SK-N-SH (cell line): ENCODE results near the gene HHAT. TPM values are rescaled to one million over a fixed set of nuclear protein-coding genes. Genes with fewer than 3 reads are reported as not detected.
A peak's percentile ranks its signal among the peaks of the same experiment; 100 is the strongest.

Experiments used
- CTCF ChIA-PET: fragments of 300-600, 350-600 bp; formaldehyde crosslinking; extraction: SDS; loops from one replicate; lab custom pipeline; 2021; lab: Yijun Ruan, JAX
- POLR2A ChIA-PET: fragments of 350-600 bp; sonication (Branson Sonifier 250); formaldehyde crosslinking; extraction: SDS; loops from one replicate; lab custom pipeline; 2020; ENCODE audit warnings: antibody characterized with exemption, inconsistent platforms; lab: Yijun Ruan, JAX
- DNase-seq: peaks from one replicate; pipeline ENCODE4 v3.0.0; 2012
- H2AFZ ChIP-seq: fragments of 200-600 bp; sonication (generic); 2 replicates; pipeline ENCODE4 v1.8.1; 2016; ENCODE audit warnings: antibody characterized with exemption, mild to moderate bottlenecking, low read depth
- H3F3A ChIP-seq: fragments of 200-600 bp; sonication (generic); replicated peaks from 2 replicates; pipeline ENCODE3; 2016; ENCODE audit warnings: antibody characterized with exemption, mild to moderate bottlenecking; ENCODE audit not compliant: insufficient read depth
- H3K27ac ChIP-seq, 2 experiments: fragments of 200-500 bp in 1 of 2; fragments of 200-600 bp in 1 of 2; sonication (Bioruptor generic) in 1 of 2; sonication (generic), shearing (Covaris generic) in 1 of 2; 2 replicates each; pipeline versions ENCODE4 v1.5.1 to v1.6.1; 2014 to 2016; ENCODE audit warnings: low read depth in 2 of 2, inconsistent platforms in 1 of 2, low read length in 1 of 2, mild to moderate bottlenecking in 1 of 2, mixed read lengths in 1 of 2
- H3K27me3 ChIP-seq: fragments of 200-600 bp; sonication (generic), shearing (Covaris generic); 2 replicates; pipeline ENCODE4 v1.6.1; 2016; ENCODE audit warnings: mixed run types; ENCODE audit not compliant: insufficient read depth
- H3K36me3 ChIP-seq, 2 experiments: fragments of 200-500 bp in 1 of 2; fragments of 200-600 bp in 1 of 2; sonication (Bioruptor generic) in 1 of 2; sonication (generic) in 1 of 2; replicated peaks in 1 of 2; 2 replicates each; pipeline versions ENCODE3 to v1.5.1; 2014 to 2016; ENCODE audit warnings: low read length in 1 of 2, mild to moderate bottlenecking in 1 of 2; ENCODE audit not compliant: insufficient read depth in 2 of 2, control insufficient read depth in 1 of 2
- H3K4me1 ChIP-seq, 2 experiments: fragments of 200-500 bp in 1 of 2; fragments of 200-600 bp in 1 of 2; sonication (Bioruptor generic) in 1 of 2; sonication (generic), shearing (Covaris generic) in 1 of 2; 2 replicates each; pipeline versions ENCODE4 v1.5.1 to v1.6.1; 2014 to 2016; ENCODE audit warnings: low read depth in 1 of 2, low read length in 1 of 2, mixed run types in 1 of 2; ENCODE audit not compliant: insufficient read depth in 2 of 2, control insufficient read depth in 1 of 2
- H3K4me2 ChIP-seq: fragments of 200-600 bp; sonication (generic), shearing (Covaris generic); 2 replicates; pipeline ENCODE4 v1.6.1; 2017; ENCODE audit warnings: mixed run types
- H3K4me3 ChIP-seq, 2 experiments: fragments of 200-500 bp in 1 of 2; fragments of 200-600 bp in 1 of 2; sonication (Bioruptor generic) in 1 of 2; sonication (generic), shearing (Covaris generic) in 1 of 2; 2 replicates each; pipeline versions ENCODE4 v1.5.1 to v1.8.1; 2014 to 2016; ENCODE audit warnings: low read depth in 2 of 2, inconsistent platforms in 1 of 2, low read length in 1 of 2, mild to moderate bottlenecking in 1 of 2, mixed read lengths in 1 of 2, moderate library complexity in 1 of 2
- H3K79me2 ChIP-seq: fragments of 200-600 bp; sonication (generic); 2 replicates; pipeline ENCODE4 v1.8.1; 2017; ENCODE audit warnings: mild to moderate bottlenecking; ENCODE audit not compliant: insufficient read depth
- H3K9ac ChIP-seq: fragments of 200-600 bp; sonication (generic); 2 replicates; pipeline ENCODE4 v1.6.1; 2017; ENCODE audit warnings: mixed run types
- H3K9me2 ChIP-seq: fragments of 200-600 bp; sonication (generic); 2 replicates; pipeline ENCODE4 v1.6.1; 2017; ENCODE audit warnings: mixed run types
- H3K9me3 ChIP-seq: fragments of 200-600 bp; sonication (generic); 2 replicates; pipeline ENCODE4 v1.6.1; 2017; ENCODE audit warnings: mixed run types, mild to moderate bottlenecking, moderate library complexity
- H4K20me1 ChIP-seq: fragments of 200-600 bp; sonication (generic); 2 replicates; pipeline ENCODE4 v1.6.1; 2017; ENCODE audit warnings: mild to moderate bottlenecking, mixed run types; ENCODE audit not compliant: insufficient read depth
- CTCF ChIP-seq: fragments of 200-600 bp; sonication (generic); IDR thresholded peaks from 2 replicates; pipeline ENCODE4 v1.6.1; 2017; ENCODE audit warnings: antibody characterized with exemption, mild to moderate bottlenecking, moderate library complexity
- ELF1 ChIP-seq: IDR thresholded peaks from 2 replicates; pipeline ENCODE4 v1.4.0; 2012
- FOXJ3 ChIP-seq: sonication (generic); formaldehyde crosslinking; IDR thresholded peaks from 2 replicates; pipeline ENCODE4 v1.5.1; 2020; ENCODE audit warnings: mild to moderate bottlenecking, missing genetic modification reagents
- GABPA ChIP-seq: IDR thresholded peaks from 2 replicates; pipeline ENCODE4 v1.4.0; 2012; ENCODE audit warnings: low read depth, mild to moderate bottlenecking
- GATA2 ChIP-seq: sonication (generic); formaldehyde crosslinking; IDR thresholded peaks from 2 replicates; pipeline ENCODE4 v1.5.0; 2020; ENCODE audit warnings: mild to moderate bottlenecking, missing genetic modification reagents
- IRF3 ChIP-seq: fragments of 150-350 bp; IDR thresholded peaks from 2 replicates; pipeline ENCODE4 v1.6.1; 2016; ENCODE audit warnings: mild to moderate bottlenecking, low read depth, low read length
- JUND ChIP-seq: IDR thresholded peaks from 2 replicates; pipeline ENCODE4 v1.4.0; 2012
- NFIC ChIP-seq: IDR thresholded peaks from 2 replicates; pipeline ENCODE4 v1.4.0; 2012; ENCODE audit warnings: borderline replicate concordance
- NRF1 ChIP-seq: IDR thresholded peaks from 2 replicates; pipeline ENCODE4 v1.6.1; 2012; ENCODE audit warnings: low read depth, mild to moderate bottlenecking, low read length
- POLR2AphosphoS5 ChIP-seq: IDR thresholded peaks from 2 replicates; pipeline ENCODE4 v1.6.1; 2012; ENCODE audit warnings: low read depth, low read length
- RAD21 ChIP-seq: IDR thresholded peaks from 2 replicates; pipeline ENCODE4 v1.6.1; 2012; ENCODE audit warnings: mild to moderate bottlenecking, low read length
- RCOR1 ChIP-seq: fragments of 150-350 bp; IDR thresholded peaks from 2 replicates; pipeline ENCODE4 v1.6.1; 2017; ENCODE audit warnings: antibody characterized with exemption, low read length
- RFX5 ChIP-seq: IDR thresholded peaks from 2 replicates; pipeline ENCODE4 v1.6.1; 2012; ENCODE audit warnings: mild to moderate bottlenecking, improper control_type of control experiment, low read length
- SMC3 ChIP-seq: IDR thresholded peaks from 2 replicates; pipeline ENCODE4 v1.6.1; 2012; ENCODE audit warnings: low read depth, low read length, improper control_type of control experiment
- TAF1 ChIP-seq: IDR thresholded peaks from 2 replicates; pipeline ENCODE4 v1.6.1; 2012; ENCODE audit warnings: low read depth, mild to moderate bottlenecking, low read length, moderate library complexity, borderline replicate concordance
- TEAD4 ChIP-seq: IDR thresholded peaks from 2 replicates; pipeline ENCODE4 v1.4.0; 2012; ENCODE audit warnings: mild to moderate bottlenecking, borderline replicate concordance; ENCODE audit not compliant: insufficient read depth
- ZBTB33 ChIP-seq: IDR thresholded peaks from 2 replicates; pipeline ENCODE4 v1.4.0; 2012; ENCODE audit warnings: low read depth, borderline replicate concordance
- WGBS: methylation state at CpG from one replicate; pipeline ENCODE4 v1.1.6; 2017; ENCODE audit warnings: low lambda C conversion rate; 5-methylcytosine and 5-hydroxymethylcytosine counted together
- polyA plus RNA-seq, 3 experiments: library from polyadenylated mRNA; depleted of rRNA; stranded (reverse); fragments of >200 nt; gene quantifications; 2 replicates each; pipeline ENCODE4 v1.2.3, GENCODE V29; 2012

HHAT gene
- polyA plus RNA-seq, 1 of the 3 experiments (the other 2 are of a cell fraction) = 8.1 TPM

GRCh38 chr1:210400043-210400840 lies 71.5 kb downstream of the HHAT start:
- TF ChIP-seq JUND (no peak), CTCF (peak; percentile 93), SMC3 (peak; percentile 91), RAD21 (peak; percentile 88)
- POLR2A ChIA-PET = no interaction called here
- H3K27me3 ChIP-seq = no peaks in the 10 kb centered on the region

GRCh38 chr1:210402560-210402959 lies 73.9 kb downstream of the HHAT start:
- WGBS = 89% methylated on average over 1 of the region's 1 CpG
- ChIA-PET CTCF (interaction anchor here (0.8 to 13.9 kb wide), 10 partner anchors 13 to 1112 kb away, joined by 3 to 323 read pairs (median 6); partner anchors contain the start of gene KCNH1), POLR2A (no interaction called here)
- H2AFZ ChIP-seq = no peak overlapping the region
- no peak for DNase-seq
- no peaks in the 10 kb centered on the region for H3K9me3 ChIP-seq
- no peak overlapping the region for H3K9ac ChIP-seq
- H3K36me3 ChIP-seq = no peaks in the 10 kb centered on the region
- H3K4me2 ChIP-seq = no peak overlapping the region
- no peaks in the 10 kb centered on the region for H4K20me1 ChIP-seq
- no peaks in the 10 kb centered on the region for H3K79me2 ChIP-seq
- no peaks in the 10 kb centered on the region; a peak in 1 of 4 replicates for H3K4me1 ChIP-seq
- no peaks in the 10 kb centered on the region for H3F3A ChIP-seq
- no peak for TF ChIP-seq NRF1
- no peak for TF ChIP-seq RCOR1
- H3K27ac ChIP-seq = no peak overlapping the region
- H3K4me3 ChIP-seq = no peak overlapping the region
- no peaks in the 10 kb centered on the region for H3K9me2 ChIP-seq
- no peaks in the 10 kb centered on the region for H3K27me3 ChIP-seq

More at GRCh38 chr1:210400043-210400840, 71.5 kb downstream of the HHAT start:
- no peaks in the 10 kb centered on the region for H3K79me2 ChIP-seq
- no peak overlapping the region for H3K27ac ChIP-seq
- DNase-seq = peak; percentile 73
- H3K9ac ChIP-seq = no peak overlapping the region
- H3F3A ChIP-seq = no peaks in the 10 kb centered on the region
- no peaks in the 10 kb centered on the region for H3K9me3 ChIP-seq
- no peaks in the 10 kb centered on the region for H3K9me2 ChIP-seq
- H3K4me1 ChIP-seq = peaks cover 0 to 1% of the 10 kb centered on the region in 2 experiments; a peak in 2 of 4 replicates
- WGBS = 75% methylated on average over 4 of the region's 5 CpGs
- H3K4me2 ChIP-seq = no peak overlapping the region
- no peak overlapping the region for H2AFZ ChIP-seq
- CTCF ChIA-PET = interaction anchor here (0.6 to 13.9 kb wide), 29 partner anchors 9 to 735 kb away, joined by 3 to 323 read pairs (median 4); partner anchors contain the start of genes HHAT and KCNH1
- H3K4me3 ChIP-seq = no peak overlapping the region; a peak in 1 of 4 replicates
- H3K36me3 ChIP-seq = no peaks in the 10 kb centered on the region
- H4K20me1 ChIP-seq = no peaks in the 10 kb centered on the region

DNA sequence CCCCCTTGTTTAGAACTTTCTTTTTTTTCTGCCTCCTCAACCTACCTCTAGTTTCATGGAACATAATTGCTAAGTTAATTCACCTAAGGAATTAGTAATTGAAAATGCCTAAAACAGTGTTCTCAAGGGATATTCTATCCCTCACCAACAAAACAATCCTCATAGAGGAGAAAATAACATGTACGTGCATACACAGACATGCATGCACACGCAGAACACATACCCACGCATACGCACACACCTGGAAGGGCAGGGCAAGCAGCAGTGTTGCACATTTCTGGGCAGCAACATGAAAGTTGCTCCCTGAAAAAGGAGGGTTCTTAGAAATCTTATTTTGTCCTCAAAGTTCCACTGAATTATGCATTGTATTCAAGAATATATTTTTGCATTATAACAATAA lies 76.6 kb downstream of the HHAT start:
- H3K4me3 ChIP-seq = no peak overlapping the region
- H4K20me1 ChIP-seq = no peaks in the 10 kb centered on the region
- H3K36me3 ChIP-seq = no peaks in the 10 kb centered on the region
- no peaks in the 10 kb centered on the region for H3K9me2 ChIP-seq
- no peaks in the 10 kb centered on the region for H3K79me2 ChIP-seq
- DNase-seq = no peak
- H3K4me2 ChIP-seq = no peak overlapping the region
- no peak overlapping the region for H3K27ac ChIP-seq
- no peaks in the 10 kb centered on the region for H3F3A ChIP-seq
- ChIA-PET POLR2A (no interaction called here), CTCF (interaction anchor here (0.7 to 13.9 kb wide), 8 partner anchors 11 to 1110 kb away, joined by 3 to 323 read pairs (median 4); partner anchors contain the start of gene KCNH1)
- H2AFZ ChIP-seq = no peak overlapping the region
- H3K9me3 ChIP-seq = no peaks in the 10 kb centered on the region
- WGBS = 81% methylated on average over 4 of the region's 4 CpGs
- H3K9ac ChIP-seq = no peak overlapping the region
- H3K4me1 ChIP-seq = no peaks in the 10 kb centered on the region; a peak in 1 of 4 replicates
- no peaks in the 10 kb centered on the region for H3K27me3 ChIP-seq
- TF ChIP-seq RAD21 = no peak
- TF ChIP-seq POLR2AphosphoS5 = no peak
- no peak for TF ChIP-seq IRF3
- TF ChIP-seq TAF1 = no peak
- TF ChIP-seq NFIC = no peak
- no peak for TF ChIP-seq ELF1
- no peak for TF ChIP-seq GATA2 (CRISPR knock-in tag)
- TF ChIP-seq RFX5 = no peak
- TF ChIP-seq GABPA = no peak
- no peak for TF ChIP-seq ZBTB33
- TF ChIP-seq TEAD4 = no peak
- TF ChIP-seq FOXJ3 = no peak
